HK-2 (cell line): Measurements from ENCODE around the gene PCDHGA8.
A peak's percentile ranks its signal among the peaks of the same experiment; 100 is the strongest.
"Not testable (repeated sequence)": the region's sequence is repeated elsewhere in the genome, so short reads cannot be mapped to it uniquely, and the experiment has no call there.

ENCODE experiments used
- DNase-seq: peaks from one replicate; pipeline ENCODE4 v3.0.0-alpha.2; 2018; ENCODE audit not compliant: unreplicated experiment

The PCDHGA8 gene

GRCh38 chr5:141392429-141393198 lies at the start of gene PCDHGA8:
Gene PCDHGA8, plus strand, starts transcription at chr5:141392633. Its CDS starts 181 bp downstream, at chr5:141392814.
- no peak for DNase-seq

GRCh38 chr5:141342773-141343172 lies 49.7 kb upstream of the PCDHGA8 start:
- no peak for DNase-seq

- DNase-seq = no peak
These were observed 49.0 kb upstream of the PCDHGA8 start, which contains the start of gene PCDHGA3 for GRCh38 chr5:141343242-141343952. Gene PCDHGA3, plus strand, starts transcription at chr5:141343829. Its CDS starts 205 bp downstream, at chr5:141344034.

GRCh38 chr5:141343953-141344463 lies 48.4 kb upstream of the PCDHGA8 start:
- no peak for DNase-seq

- no peak for DNase-seq
These were observed 47.1 kb upstream of the PCDHGA8 start for GRCh38 chr5:141345327-141345726.

GRCh38 chr5:141346017-141346416 lies 46.4 kb upstream of the PCDHGA8 start:
- DNase-seq = not testable (repeated sequence)

- DNase-seq = peak; percentile 10
These were observed 42.4 kb upstream of the PCDHGA8 start, which contains the start of gene PCDHGB1 for GRCh38 chr5:141349917-141350619. Gene PCDHGB1, plus strand, starts transcription at chr5:141350099. Its CDS starts 162 bp downstream, at chr5:141350261.

GRCh38 chr5:141351591-141351990 lies 40.8 kb upstream of the PCDHGA8 start:
- no peak for DNase-seq

GRCh38 chr5:141354900-141355469 lies 37.4 kb upstream of the PCDHGA8 start, which contains the start of gene PCDHGA4:
Gene PCDHGA4, plus strand, starts transcription at chr5:141355021. Its CDS starts 87 bp downstream, at chr5:141355108.
- DNase-seq = no peak

- no peak for DNase-seq
These were observed 36.8 kb upstream of the PCDHGA8 start for GRCh38 chr5:141355641-141356040.

- DNase-seq = no peak
These were observed 36.3 kb upstream of the PCDHGA8 start for GRCh38 chr5:141356133-141356532.

GRCh38 chr5:141356950-141357349 lies 35.5 kb upstream of the PCDHGA8 start:
- DNase-seq = no peak

- no peak for DNase-seq
These were observed 32.5 kb upstream of the PCDHGA8 start, which contains the start of gene PCDHGB2 for GRCh38 chr5:141359790-141360426. Gene PCDHGB2, plus strand, starts transcription at chr5:141359994. Its CDS starts 142 bp downstream, at chr5:141360136.

- no peak for DNase-seq
These were observed 31.7 kb upstream of the PCDHGA8 start for GRCh38 chr5:141360685-141361084.

GRCh38 chr5:141362719-141363118 lies 29.7 kb upstream of the PCDHGA8 start:
- no peak for DNase-seq

- no peak for DNase-seq
These were observed 28.3 kb upstream of the PCDHGA8 start, which contains the start of gene PCDHGA5 for GRCh38 chr5:141363952-141364660. Gene PCDHGA5, plus strand, starts transcription at chr5:141364162. Its CDS starts 169 bp downstream, at chr5:141364331.

GRCh38 chr5:141366016-141366896 lies 26.2 kb upstream of the PCDHGA8 start:
- no peak for DNase-seq

GRCh38 chr5:141369994-141370848 lies 22.2 kb upstream of the PCDHGA8 start, which contains the start of gene PCDHGB3:
Gene PCDHGB3, plus strand, starts transcription at chr5:141370242. Its CDS starts 153 bp downstream, at chr5:141370395.
- DNase-seq = no peak
